SU-DHL-6 (cell line): ENCODE results near the gene AQP9.

Experiments
- H2AFZ ChIP-seq: fragments of 200-600 bp; sonication (generic); 2 replicates; pipeline ENCODE4 v1.6.1; 2014; ENCODE audit warnings: low read depth, mild to moderate bottlenecking, moderate library complexity, mixed read lengths, antibody characterized with exemption, low read length; ENCODE audit not compliant: severe bottlenecking
- H3F3A ChIP-seq: fragments of 200-600 bp; shearing (Covaris generic); 2 replicates; pipeline ENCODE4 v1.6.0; 2016; ENCODE audit warnings: antibody characterized with exemption, mild to moderate bottlenecking; ENCODE audit not compliant: insufficient read depth
- H3K27ac ChIP-seq: fragments of 200-600 bp; sonication (generic); 2 replicates; pipeline ENCODE4 v1.5.1; 2016; ENCODE audit warnings: low read depth, mild to moderate bottlenecking, low read length, moderate library complexity, mixed read lengths
- H3K27me3 ChIP-seq: fragments of 200-600 bp; sonication (generic), shearing (Covaris generic); 2 replicates; pipeline ENCODE4 v1.6.0; 2014; ENCODE audit warnings: mild to moderate bottlenecking, low read length
- H3K36me3 ChIP-seq: fragments of 200-600 bp; sonication (generic); 2 replicates; pipeline ENCODE4 v1.6.1; 2014; ENCODE audit warnings: mild to moderate bottlenecking, low read length, mixed read lengths
- H3K4me2 ChIP-seq: fragments of 300-600, 200-600 bp; shearing (Covaris generic), sonication (generic); 2 replicates; pipeline ENCODE4 v1.6.0; 2014; ENCODE audit warnings: low read length, low read depth, mild to moderate bottlenecking; ENCODE audit not compliant: poor library complexity, severe bottlenecking
- H3K4me3 ChIP-seq: fragments of 200-600 bp; sonication (generic); 2 replicates; pipeline ENCODE4 v1.5.1; 2014; ENCODE audit warnings: antibody characterized with exemption, low read length, mild to moderate bottlenecking, mixed read lengths; ENCODE audit not compliant: insufficient read depth, poor library complexity, severe bottlenecking
- H3K79me2 ChIP-seq: fragments of 200-600 bp; sonication (generic); 2 replicates; pipeline ENCODE4 v1.6.1; 2014; ENCODE audit warnings: mild to moderate bottlenecking, low read length, moderate library complexity; ENCODE audit not compliant: insufficient read depth
- H3K9ac ChIP-seq: fragments of 200-600 bp; sonication (generic); 2 replicates; pipeline ENCODE4 v1.7.0; 2014; ENCODE audit warnings: mild to moderate bottlenecking, low read length
- H3K9me2 ChIP-seq: fragments of 200-600 bp; sonication (generic); replicated peaks from 2 replicates; pipeline ENCODE4 v1.6.1; 2014; ENCODE audit warnings: low read length; ENCODE audit not compliant: insufficient read depth
- H3K9me3 ChIP-seq: fragments of 200-600 bp; sonication (generic); 2 replicates; pipeline ENCODE4 v1.6.1; 2014; ENCODE audit warnings: low read length, mixed read lengths; ENCODE audit not compliant: insufficient read depth
- H4K20me1 ChIP-seq: fragments of 200-600 bp; sonication (generic); 2 replicates; pipeline ENCODE4 v1.6.1; 2014; ENCODE audit warnings: low read depth, mild to moderate bottlenecking, antibody characterized with exemption, low read length, moderate library complexity, mixed read lengths
- EZH2phosphoT487 ChIP-seq: fragments of 200-600 bp; sonication (generic), shearing (Covaris generic); conservative IDR thresholded peaks from 2 replicates; pipeline ENCODE4 v1.6.1; 2018; ENCODE audit warnings: mild to moderate bottlenecking, antibody characterized with exemption, low read length, moderate library complexity, mixed read lengths
- TF ChIP-seq, protein P1 (sequence below): fragments of 200-600 bp; sonication (generic); IDR thresholded peaks from one replicate; pipeline ENCODE4 v1.5.1; 2017; ENCODE audit warnings: antibody characterized with exemption, mild to moderate bottlenecking, low read length, moderate library complexity; ENCODE audit not compliant: insufficient read depth, poor library complexity, severe bottlenecking

The AQP9 gene

DNA sequence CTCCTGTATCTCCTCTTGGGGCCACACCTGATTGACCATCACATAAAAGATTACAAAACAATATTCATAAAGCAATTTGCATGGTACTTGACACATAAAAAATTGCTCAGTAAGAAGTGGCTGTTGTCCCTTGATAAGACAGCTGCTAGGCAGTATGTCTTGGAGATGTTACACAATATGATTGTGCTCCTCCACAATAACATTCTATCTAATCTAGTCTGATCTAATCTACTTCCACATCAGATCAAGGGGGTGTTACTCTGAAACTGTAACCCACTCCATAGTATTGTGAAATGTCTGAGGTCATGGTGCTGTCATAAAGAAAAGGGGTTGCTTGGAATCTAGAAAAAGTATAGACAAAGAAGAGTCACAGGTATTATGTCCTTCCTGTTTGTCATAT lies 23.4 kb upstream of the AQP9 start:
- Histone ChIP-seq H3K9me2 (no peaks in the 10 kb centered on the region), H3K27ac (no peak overlapping the region), H3K36me3 (no peaks in the 10 kb centered on the region), H4K20me1 (no peaks in the 10 kb centered on the region), H3K9ac (no peak overlapping the region), H3K79me2 (no peaks in the 10 kb centered on the region), H3F3A (no peaks in the 10 kb centered on the region), H3K27me3 (no peaks in the 10 kb centered on the region), H3K9me3 (no peaks in the 10 kb centered on the region), H3K4me3 (no peak overlapping the region), H2AFZ (no peak overlapping the region), H3K4me2 (no peak overlapping the region)
- no peak for TF ChIP-seq EZH2phosphoT487
- TF ChIP-seq, protein P1, sequence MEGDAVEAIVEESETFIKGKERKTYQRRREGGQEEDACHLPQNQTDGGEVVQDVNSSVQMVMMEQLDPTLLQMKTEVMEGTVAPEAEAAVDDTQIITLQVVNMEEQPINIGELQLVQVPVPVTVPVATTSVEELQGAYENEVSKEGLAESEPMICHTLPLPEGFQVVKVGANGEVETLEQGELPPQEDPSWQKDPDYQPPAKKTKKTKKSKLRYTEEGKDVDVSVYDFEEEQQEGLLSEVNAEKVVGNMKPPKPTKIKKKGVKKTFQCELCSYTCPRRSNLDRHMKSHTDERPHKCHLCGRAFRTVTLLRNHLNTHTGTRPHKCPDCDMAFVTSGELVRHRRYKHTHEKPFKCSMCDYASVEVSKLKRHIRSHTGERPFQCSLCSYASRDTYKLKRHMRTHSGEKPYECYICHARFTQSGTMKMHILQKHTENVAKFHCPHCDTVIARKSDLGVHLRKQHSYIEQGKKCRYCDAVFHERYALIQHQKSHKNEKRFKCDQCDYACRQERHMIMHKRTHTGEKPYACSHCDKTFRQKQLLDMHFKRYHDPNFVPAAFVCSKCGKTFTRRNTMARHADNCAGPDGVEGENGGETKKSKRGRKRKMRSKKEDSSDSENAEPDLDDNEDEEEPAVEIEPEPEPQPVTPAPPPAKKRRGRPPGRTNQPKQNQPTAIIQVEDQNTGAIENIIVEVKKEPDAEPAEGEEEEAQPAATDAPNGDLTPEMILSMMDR, result no peak

DNA sequence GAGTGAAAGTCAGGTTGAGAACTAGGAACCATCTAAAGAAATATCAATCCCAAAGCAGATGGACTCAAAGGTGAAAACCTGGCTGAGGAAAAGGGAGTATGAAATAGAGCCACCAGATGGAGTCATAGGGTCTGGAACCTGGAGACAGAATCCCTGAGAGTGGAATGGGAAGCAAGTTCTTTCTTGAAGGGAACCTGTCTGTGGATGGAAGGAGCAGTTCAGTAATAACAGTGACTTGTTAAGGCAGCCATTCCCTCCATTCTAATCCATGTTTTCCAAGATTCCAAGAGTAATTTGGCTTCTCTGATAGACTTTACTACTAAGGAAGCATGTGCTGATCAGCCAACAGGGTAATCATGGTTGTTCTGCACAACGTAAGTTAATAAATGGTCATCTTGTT lies 22.5 kb upstream of the AQP9 start:
- Histone ChIP-seq H2AFZ (no peak overlapping the region), H3K4me2 (no peak overlapping the region), H3K79me2 (no peaks in the 10 kb centered on the region), H3F3A (no peaks in the 10 kb centered on the region), H3K27ac (no peak overlapping the region), H3K36me3 (no peaks in the 10 kb centered on the region), H3K9me2 (no peaks in the 10 kb centered on the region), H3K27me3 (no peaks in the 10 kb centered on the region), H3K9ac (no peak overlapping the region), H3K4me3 (no peak overlapping the region), H4K20me1 (no peaks in the 10 kb centered on the region), H3K9me3 (no peaks in the 10 kb centered on the region)
- TF ChIP-seq EZH2phosphoT487, result no peak
- TF ChIP-seq, protein P1, result no peak

- H3K27ac ChIP-seq, result no peak overlapping the region
- no peaks in the 10 kb centered on the region for H3K9me2 ChIP-seq
- no peaks in the 10 kb centered on the region for H3F3A ChIP-seq
- no peak overlapping the region for H2AFZ ChIP-seq
- H3K9ac ChIP-seq, result no peak overlapping the region
- no peaks in the 10 kb centered on the region for H4K20me1 ChIP-seq
- H3K4me2 ChIP-seq, result no peak overlapping the region
- no peaks in the 10 kb centered on the region for H3K79me2 ChIP-seq
- H3K4me3 ChIP-seq, result no peak overlapping the region
- H3K36me3 ChIP-seq, result no peaks in the 10 kb centered on the region
- no peaks in the 10 kb centered on the region for H3K9me3 ChIP-seq
- no peaks in the 10 kb centered on the region for H3K27me3 ChIP-seq
- TF ChIP-seq EZH2phosphoT487, result no peak
Observed at GRCh38 chr15:58117619-58118018, 20.6 kb upstream of the AQP9 start.

GRCh38 chr15:58118272-58118671 lies 19.9 kb upstream of the AQP9 start:
- H2AFZ ChIP-seq, result no peak overlapping the region
- H3K36me3 ChIP-seq, result no peaks in the 10 kb centered on the region
- H3K27me3 ChIP-seq, result no peaks in the 10 kb centered on the region
- TF ChIP-seq, protein P1, result no peak
- no peak for TF ChIP-seq EZH2phosphoT487
- no peak overlapping the region for H3K4me2 ChIP-seq
- H3F3A ChIP-seq, result no peaks in the 10 kb centered on the region
- no peaks in the 10 kb centered on the region for H4K20me1 ChIP-seq
- H3K9me2 ChIP-seq, result no peaks in the 10 kb centered on the region
- H3K4me3 ChIP-seq, result no peak overlapping the region
- no peak overlapping the region for H3K9ac ChIP-seq
- H3K9me3 ChIP-seq, result no peaks in the 10 kb centered on the region
- no peaks in the 10 kb centered on the region for H3K79me2 ChIP-seq
- H3K27ac ChIP-seq, result no peak overlapping the region
